ENCODE results near the gene GGA3. TPM values are rescaled to one million over a fixed set of nuclear protein-coding genes. Genes with fewer than 3 reads are reported as not detected.

The GGA3 gene
- polyA plus RNA-seq, 2 of the 4 experiments (the other 2 are of a cell fraction): 35.8 to 43.6 TPM

DNA sequence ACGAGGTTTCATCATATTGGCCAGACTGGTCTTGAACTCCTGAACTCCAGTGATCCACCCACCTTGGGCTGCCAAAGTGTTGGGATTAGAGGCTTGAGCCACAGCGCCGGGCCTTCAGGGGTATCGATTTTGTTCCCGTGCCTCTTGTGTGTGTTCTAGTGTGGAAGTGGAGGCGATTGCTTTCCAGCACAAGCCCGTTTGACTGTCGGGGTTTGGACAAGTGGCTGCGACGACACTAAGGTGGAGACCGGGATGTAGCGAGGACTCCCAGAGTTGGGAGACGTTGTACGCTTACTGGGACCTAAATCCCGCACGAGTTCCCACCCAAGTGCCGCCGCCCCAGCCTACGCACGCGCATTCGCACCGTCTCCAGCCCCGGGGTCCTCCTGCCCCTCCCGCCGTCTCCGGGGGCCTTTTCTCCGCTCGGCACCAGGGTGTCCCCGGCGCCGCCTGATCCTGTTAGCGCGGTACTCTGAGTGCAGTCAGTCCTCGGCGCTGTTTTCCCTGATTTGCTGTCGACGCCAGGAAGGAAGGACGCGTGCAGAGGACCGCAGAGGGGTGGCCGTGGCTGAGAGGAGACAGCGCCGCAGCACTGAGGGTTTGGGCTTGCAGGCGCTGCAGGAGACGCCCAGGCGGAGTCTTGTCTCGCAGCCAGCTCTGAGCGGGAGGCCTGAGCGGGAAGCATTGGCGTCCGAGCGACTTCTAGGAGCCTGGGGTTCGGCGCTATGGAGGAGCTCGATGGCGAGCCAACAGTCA lies 56.2 kb downstream of the GGA3 start, which contains the start of gene NUP85 (continued):
- no peak for TF ChIP-seq BHLHE40 (IDR thresholded peaks at IDR 0.05; ENCODE audit: low read depth, low read length)
- TF ChIP-seq ESRRA (IDR thresholded peaks at IDR 0.05; ENCODE audit: borderline replicate concordance, low read length): no peak
- TF ChIP-seq HDAC2 (IDR thresholded peaks at IDR 0.05): no peak
- no peak for TF ChIP-seq RARB (CRISPR knock-in tag; IDR thresholded peaks at IDR 0.05)
- TF ChIP-seq, protein P1, sequence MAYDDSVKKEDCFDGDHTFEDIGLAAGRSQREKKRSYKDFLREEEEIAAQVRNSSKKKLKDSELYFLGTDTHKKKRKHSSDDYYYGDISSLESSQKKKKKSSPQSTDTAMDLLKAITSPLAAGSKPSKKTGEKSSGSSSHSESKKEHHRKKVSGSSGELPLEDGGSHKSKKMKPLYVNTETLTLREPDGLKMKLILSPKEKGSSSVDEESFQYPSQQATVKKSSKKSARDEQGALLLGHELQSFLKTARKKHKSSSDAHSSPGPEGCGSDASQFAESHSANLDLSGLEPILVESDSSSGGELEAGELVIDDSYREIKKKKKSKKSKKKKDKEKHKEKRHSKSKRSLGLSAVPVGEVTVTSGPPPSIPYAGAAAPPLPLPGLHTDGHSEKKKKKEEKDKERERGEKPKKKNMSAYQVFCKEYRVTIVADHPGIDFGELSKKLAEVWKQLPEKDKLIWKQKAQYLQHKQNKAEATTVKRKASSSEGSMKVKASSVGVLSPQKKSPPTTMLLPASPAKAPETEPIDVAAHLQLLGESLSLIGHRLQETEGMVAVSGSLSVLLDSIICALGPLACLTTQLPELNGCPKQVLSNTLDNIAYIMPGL (CRISPR knock-in tag; IDR thresholded peaks at IDR 0.05; ENCODE audit: borderline replicate concordance): peak; percentile 76; the same call in 1 of the 2 replicates
- TF ChIP-seq USF2 (IDR thresholded peaks at IDR 0.05): no peak

- no peak for ATAC-seq
- Histone ChIP-seq H3K4me1 (peaks cover 4% of the 10 kb centered on the region; the same call in 1 of the 3 replicates), H3K27ac (no peak overlapping the region), H3K9me3 (no peaks in the 10 kb centered on the region), H3K4me2 (no peak overlapping the region), H3K4me3 (no peak overlapping the region)
- DNase-seq (ENCODE audit: low read depth in 1 of 2, low spot score in 1 of 2): no peak
- POLR2A ChIA-PET: no interaction called here
- no peak for FAIRE-seq
- CTCF ChIA-PET: interaction anchor here (0.7 to 23.8 kb wide), 19 partner anchors 12 to 240 kb away, joined by 3 to 543 read pairs (median 16); partner anchors contain the start of genes ARMC7, MIF4GD, NT5C and SUMO2
- TF ChIP-seq CHD2 (IDR thresholded peaks at IDR 0.05; ENCODE audit: low read length, partially characterized antibody): no peak
- TF ChIP-seq PBX3 (IDR thresholded peaks at IDR 0.05): no peak
- TF ChIP-seq USF2 (IDR thresholded peaks at IDR 0.05): no peak
- no peak for TF ChIP-seq NR3C1 (IDR thresholded peaks at IDR 0.05)
- 85% methylated on average over 6 of the region's 6 CpGs for WGBS (ENCODE audit: missing lambda C conversion rate)
Measured at GRCh38 chr17:75199886-75200618, 61.4 kb downstream of the GGA3 start.

DNA sequence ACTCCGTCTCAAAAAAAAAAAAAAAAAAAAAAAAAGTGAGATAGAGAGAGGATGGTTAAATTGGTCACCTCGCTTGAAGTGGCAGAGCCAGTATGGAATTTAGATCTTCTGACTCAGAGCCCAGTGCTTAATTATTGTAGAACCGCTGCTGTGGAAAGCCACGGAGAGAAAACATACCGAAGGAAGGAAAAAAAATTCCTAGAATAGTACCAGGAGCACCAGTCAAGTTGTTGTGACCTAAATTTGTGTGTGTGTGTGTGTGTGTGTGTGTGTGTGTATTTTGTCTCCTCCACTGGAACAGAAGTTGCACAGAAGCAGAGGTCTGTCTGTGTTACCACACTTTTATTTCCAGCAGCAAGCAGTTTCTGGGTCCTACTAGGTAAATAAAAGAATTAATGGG lies 66.5 kb downstream of the GGA3 start:
- ChIA-PET POLR2A (no interaction called here), CTCF (interaction anchor here (23.8 kb wide), 1 partner anchor 74 kb away, joined by 543 read pairs; the partner anchor contains the start of genes ARMC7 and NT5C)
- WGBS (ENCODE audit: missing lambda C conversion rate): 41% methylated on average over 4 of the region's 5 CpGs
- FAIRE-seq (no peak), ATAC-seq (no peak), DNase-seq (ENCODE audit: low read depth in 1 of 2, low spot score in 1 of 2) (no peak)
- no peaks in the 10 kb centered on the region for H3K9me3 ChIP-seq
- H3K4me1 ChIP-seq: no peaks in the 10 kb centered on the region; the same call in 2 of the 3 replicates
- TF ChIP-seq RAD21 (conservative IDR thresholded peaks at IDR 0.05 in 1 of 2, IDR thresholded peaks at IDR 0.05 in 1 of 2) (no peak), RCOR1 (IDR thresholded peaks at IDR 0.05; ENCODE audit: low read depth, low read length) (no peak), ZC3H11A (IDR thresholded peaks at IDR 0.05) (no peak), USF2 (IDR thresholded peaks at IDR 0.05) (no peak)
- H3K4me3 ChIP-seq: no peak overlapping the region
- no peak overlapping the region for H3K4me2 ChIP-seq
- no peak overlapping the region for H3K27ac ChIP-seq

All from A549 (cell line).